ENCODE data around the gene APC2.

- TF ChIP-seq CTCF (optimal IDR thresholded peaks at IDR 0.05 in 1 of 3, IDR thresholded peaks at IDR 0.05 in 1 of 3, conservative IDR thresholded peaks at IDR 0.05 in 1 of 3; ENCODE audit: extremely low read depth in 1 of 3, insufficient read depth in 2 of 3, low read length in 3 of 3) (no peak), EZH2 (IDR thresholded peaks at IDR 0.05; ENCODE audit: low read length) (no peak)
Observed at GRCh38 chr19:1510807-1511206, 60.9 kb downstream of the APC2 start.
